AG04450 (cell line): ENCODE data around the gene SNX32. TPM values are rescaled to one million over a fixed set of nuclear protein-coding genes. Genes with fewer than 3 reads are reported as not detected.

ENCODE experiments used
- CTCF ChIA-PET: fragments of 300-600, 350-600 bp; formaldehyde crosslinking; extraction: SDS; loops from one replicate; lab custom pipeline; 2022; ENCODE audit warnings: antibody characterized with exemption, inconsistent platforms; lab: Charles Lee
- POLR2A ChIA-PET: fragments of 350-600 bp; formaldehyde crosslinking; extraction: SDS; loops from one replicate; lab custom pipeline; 2021; ENCODE audit warnings: antibody characterized with exemption, inconsistent platforms; lab: Yijun Ruan, JAX
- DNase-seq: peaks from one replicate; pipeline ENCODE4 v3.0.0-alpha.2; 2011; ENCODE audit warnings: low read depth, low spot score
- H3K27ac ChIP-seq: one replicate; pipeline ENCODE4 v1.5.1; 2012; ENCODE audit warnings: low read depth, low read length, control low read depth
- H3K27me3 ChIP-seq: one replicate; pipeline ENCODE4 v1.6.0; 2012; ENCODE audit warnings: low read length; ENCODE audit not compliant: control insufficient read depth, insufficient read depth
- H3K4me3 ChIP-seq: 2 replicates; pipeline ENCODE4 v1.5.1; 2011; ENCODE audit warnings: mild to moderate bottlenecking, low read depth, low read length, control low read depth
- H3K9me3 ChIP-seq: 2 replicates; pipeline ENCODE4 v1.5.1; 2012; ENCODE audit warnings: low read length; ENCODE audit not compliant: control insufficient read depth, insufficient read depth
- CTCF ChIP-seq: IDR thresholded peaks from 2 replicates; pipeline ENCODE4 v1.5.1; 2011; ENCODE audit warnings: low read depth, low read length, control low read depth, inconsistent platforms
- polyA plus RNA-seq: library from polyadenylated mRNA; depleted of rRNA; stranded (reverse); fragments of >200 nt; gene quantifications from 2 replicates; pipeline ENCODE4 v1.2.3, GENCODE V29; 2011

Gene SNX32
- polyA plus RNA-seq, 1 experiment, result 0.30 TPM

DNA sequence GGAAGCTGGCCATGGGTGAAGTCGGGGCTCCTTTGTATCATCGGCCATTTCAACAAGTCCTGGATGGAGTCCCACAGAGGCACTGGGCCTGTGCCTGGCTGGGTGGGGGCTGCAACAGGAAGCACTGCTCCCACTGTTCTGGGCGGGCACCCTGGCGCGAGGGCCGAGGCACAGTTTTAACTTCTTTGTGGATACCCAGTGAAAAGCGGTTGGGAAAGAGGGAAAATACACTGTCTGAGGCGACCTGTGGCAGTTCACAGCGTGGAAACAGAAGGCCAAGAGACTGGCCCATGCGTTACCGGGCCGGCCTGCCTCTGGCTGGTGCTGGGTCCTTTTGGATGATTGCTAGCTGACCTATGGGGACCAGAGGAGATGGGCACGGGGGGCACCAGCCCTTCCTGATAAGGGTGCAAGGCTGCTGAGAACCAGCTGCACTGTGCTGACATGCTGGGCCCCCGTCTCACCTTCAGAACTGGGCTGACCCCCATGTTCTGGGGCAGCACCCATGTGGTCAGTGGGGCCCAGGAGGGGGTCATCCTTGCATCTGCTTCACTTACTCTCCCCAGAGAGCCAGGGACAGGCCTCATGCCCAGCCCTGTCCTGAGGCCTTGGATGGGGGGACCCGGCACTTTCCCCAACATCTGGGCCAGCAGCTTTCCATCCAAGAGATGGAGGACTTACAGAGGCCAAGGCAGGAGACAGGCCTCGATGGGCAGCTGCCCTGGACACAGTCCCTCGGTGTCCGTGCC lies 42.7 kb upstream of the SNX32 start:
- ChIA-PET POLR2A (interaction anchor here (1.0 kb wide), 1 partner anchor 70 kb away, joined by 3 read pairs; the partner anchor contains the start of gene RNASEH2C), CTCF (no interaction called here)
- Histone ChIP-seq H3K9me3 (no peaks in the 10 kb centered on the region; the same call in 1 of the 2 replicates), H3K4me3 (no peak overlapping the region), H3K27me3 (peaks cover 68% of the 10 kb centered on the region), H3K27ac (no peak overlapping the region)
- TF ChIP-seq CTCF, result no peak
- DNase-seq, result no peak

DNA sequence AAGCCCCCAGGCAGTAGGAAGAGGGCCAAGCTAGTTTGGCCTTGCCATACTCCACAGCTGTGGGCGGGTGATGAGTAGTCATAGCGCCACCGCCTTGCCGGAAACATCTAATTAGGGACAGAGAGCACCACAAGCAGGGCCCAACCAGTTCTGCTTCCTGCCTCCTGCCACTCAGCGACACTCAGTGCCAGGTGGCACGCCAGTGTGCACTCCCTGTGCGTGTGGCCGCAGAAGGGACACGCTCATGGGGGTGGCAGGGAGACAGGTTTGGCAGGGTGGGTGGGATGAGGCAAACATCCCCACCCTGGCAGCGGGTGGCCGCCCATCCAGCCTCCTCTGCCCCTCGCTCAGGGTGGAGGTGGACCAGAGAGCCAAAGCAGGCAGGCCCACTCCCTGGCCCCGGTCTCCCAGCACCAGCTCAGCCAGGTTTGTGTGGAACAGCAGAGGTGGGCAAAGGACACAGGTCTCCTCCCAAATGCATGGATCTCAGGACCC lies 42.0 kb upstream of the SNX32 start:
- Histone ChIP-seq H3K4me3 (no peak overlapping the region), H3K9me3 (no peaks in the 10 kb centered on the region; the same call in 1 of the 2 replicates), H3K27ac (no peak overlapping the region), H3K27me3 (peaks cover 69% of the 10 kb centered on the region)
- TF ChIP-seq CTCF, result no peak
- POLR2A ChIA-PET, result no interaction called here
- no peak for DNase-seq
- CTCF ChIA-PET, result interaction anchor here (1.1 kb wide), 1 partner anchor 22 kb away, joined by 3 read pairs; no protein-coding TSS in a partner anchor

- no peak for DNase-seq
- Histone ChIP-seq H3K27ac (no peak overlapping the region), H3K27me3 (peaks cover 69% of the 10 kb centered on the region), H3K4me3 (no peak overlapping the region), H3K9me3 (no peaks in the 10 kb centered on the region; the same call in 1 of the 2 replicates)
- TF ChIP-seq CTCF, result no peak
- ChIA-PET POLR2A (no interaction called here), CTCF (interaction anchor here (0.6 to 1.6 kb wide), 3 partner anchors 20 to 23 kb away, joined by 3 to 4 read pairs (median 3); no protein-coding TSS in a partner anchor)
Observed at GRCh38 chr11:65792456-65792855, 41.3 kb upstream of the SNX32 start.

GRCh38 chr11:65793144-65793581 lies 40.6 kb upstream of the SNX32 start:
- DNase-seq, result no peak
- H3K27ac ChIP-seq, result no peak overlapping the region

More at GRCh38 chr11:65793144-65793581, 40.6 kb upstream of the SNX32 start:
- TF ChIP-seq CTCF, result no peak
- Histone ChIP-seq H3K9me3 (no peaks in the 10 kb centered on the region; the same call in 1 of the 2 replicates), H3K4me3 (no peak overlapping the region), H3K27me3 (peaks cover 67% of the 10 kb centered on the region)
- ChIA-PET POLR2A (no interaction called here), CTCF (interaction anchor here (0.6 to 1.6 kb wide), 3 partner anchors 23 to 67 kb away, joined by 3 to 4 read pairs (median 4); partner anchors contain the start of gene MUS81)
